Trophoblast cell (in vitro differentiated cells and primary cell): ENCODE measurements around the gene TMEM107.
A peak's percentile ranks its signal among the peaks of the same experiment; 100 is the strongest.

ENCODE experiments used
- DNase-seq, 2 donors: peaks; one replicate each; pipeline ENCODE4 v3.0.0-alpha.2; 2016
- H2AFZ ChIP-seq: 2 replicates; pipeline ENCODE4 v1.6.1; 2013; ENCODE audit warnings: low read length, moderate library complexity, mild to moderate bottlenecking; ENCODE audit not compliant: insufficient read depth, poor library complexity
- H2AK5ac ChIP-seq: 2 replicates; pipeline ENCODE4 v1.6.1; 2013; ENCODE audit warnings: mild to moderate bottlenecking, low read length
- H2BK120ac ChIP-seq: 2 replicates; pipeline ENCODE4 v1.6.1; 2013; ENCODE audit warnings: low read length, mild to moderate bottlenecking, moderate library complexity; ENCODE audit not compliant: insufficient read depth, poor library complexity
- H2BK12ac ChIP-seq: 2 replicates; pipeline ENCODE4 v1.6.1; 2013; ENCODE audit warnings: mild to moderate bottlenecking, low read length, moderate library complexity
- H2BK5ac ChIP-seq: 2 replicates; pipeline ENCODE4 v1.6.1; 2013; ENCODE audit warnings: low read length, low read depth, moderate library complexity, mild to moderate bottlenecking; ENCODE audit not compliant: poor library complexity
- H3K14ac ChIP-seq: 2 replicates; pipeline ENCODE4 v1.6.1; 2013; ENCODE audit warnings: mild to moderate bottlenecking, low read length
- H3K18ac ChIP-seq: 2 replicates; pipeline ENCODE4 v1.6.1; 2013; ENCODE audit warnings: mild to moderate bottlenecking, low read length
- H3K23ac ChIP-seq: 2 replicates; pipeline ENCODE4 v1.6.1; 2013; ENCODE audit warnings: low read length
- H3K27ac ChIP-seq: 2 replicates; pipeline ENCODE4 v1.5.1; 2013; ENCODE audit warnings: low read depth, mild to moderate bottlenecking, inconsistent platforms, low read length, moderate library complexity
- H3K27me3 ChIP-seq: 2 replicates; pipeline ENCODE4 v1.6.1; 2013; ENCODE audit warnings: inconsistent platforms, mild to moderate bottlenecking, low read length, moderate library complexity; ENCODE audit not compliant: insufficient read depth
- H3K36me3 ChIP-seq, 2 experiments: 1 replicate in 1 of 2; 2 replicates in 1 of 2; pipeline ENCODE4 v1.6.1; 2013; ENCODE audit warnings: low read length in 2 of 2, mild to moderate bottlenecking in 2 of 2, moderate library complexity in 1 of 2; ENCODE audit not compliant: insufficient read depth in 2 of 2, control insufficient read depth in 1 of 2
- H3K4ac ChIP-seq: 2 replicates; pipeline ENCODE4 v1.6.1; 2013; ENCODE audit warnings: low read depth, mild to moderate bottlenecking, low read length, moderate library complexity
- H3K4me1 ChIP-seq, 2 experiments: 1 replicate in 1 of 2; 2 replicates in 1 of 2; pipeline ENCODE4 v1.6.1; 2013; ENCODE audit warnings: low read length in 2 of 2, mild to moderate bottlenecking in 2 of 2, moderate library complexity in 1 of 2; ENCODE audit not compliant: insufficient read depth in 2 of 2, control insufficient read depth in 1 of 2
- H3K4me2 ChIP-seq: 2 replicates; pipeline ENCODE4 v1.6.1; 2013; ENCODE audit warnings: inconsistent platforms, mild to moderate bottlenecking, low read length, moderate library complexity
- H3K4me3 ChIP-seq: 2 replicates; pipeline ENCODE4 v1.5.1; 2013; ENCODE audit warnings: mild to moderate bottlenecking, low read depth, low read length, inconsistent platforms
- H3K79me1 ChIP-seq: one replicate; pipeline ENCODE4 v1.6.1; 2013; ENCODE audit warnings: low read length
- H3K79me2 ChIP-seq: 2 replicates; pipeline ENCODE4 v1.6.1; 2013; ENCODE audit warnings: low read length, mild to moderate bottlenecking; ENCODE audit not compliant: control insufficient read depth, insufficient read depth, poor library complexity
- H3K9ac ChIP-seq: 2 replicates; pipeline ENCODE4 v1.6.1; 2013; ENCODE audit warnings: mild to moderate bottlenecking, low read length
- H3K9me3 ChIP-seq: 2 replicates; pipeline ENCODE4 v1.6.1; 2013; ENCODE audit warnings: low read depth, mild to moderate bottlenecking, control low read depth, inconsistent platforms, low read length; ENCODE audit not compliant: insufficient read depth
- H4K12ac ChIP-seq: 2 replicates; pipeline ENCODE4 v1.6.1; 2013; ENCODE audit warnings: low read depth, mild to moderate bottlenecking, low read length, moderate library complexity
- H4K8ac ChIP-seq: 2 replicates; pipeline ENCODE4 v1.6.1; 2013; ENCODE audit warnings: low read depth, mild to moderate bottlenecking, low read length, moderate library complexity
- H4K91ac ChIP-seq: one replicate; pipeline ENCODE4 v1.6.1; 2013; ENCODE audit warnings: low read depth, mild to moderate bottlenecking, low read length, moderate library complexity
- WGBS: extraction: QIAGEN DNeasy Blood & Tissue Kit; methylation state at CpG from one replicate; pipeline ENCODE4 v1.1.7; 2013; ENCODE audit warnings: missing lambda C conversion rate; ENCODE audit not compliant: insufficient read length, insufficient coverage; ENCODE audit errors: extremely low coverage; 5-methylcytosine and 5-hydroxymethylcytosine counted together

TMEM107 gene

GRCh38 chr17:8189711-8190477 lies 13.7 kb upstream of the TMEM107 start, which contains the start of gene BORCS6:
Gene BORCS6, minus strand, starts transcription at chr17:8190180. Its CDS starts 40 bp downstream, at chr17:8190140.
- H3K9me3 ChIP-seq, result no peaks in the 10 kb centered on the region
- WGBS, result no CpG with 5 or more reads among the region's 70 CpGs
- peak within 1 kb of the TSS; percentile 79 for H3K14ac ChIP-seq
- H3K4me3 ChIP-seq, result peak within 1 kb of the TSS; percentile 80
- peak within 1 kb of the TSS; percentile 52 for H2BK5ac ChIP-seq
- peak within 1 kb of the TSS; percentile 82 for H3K4me2 ChIP-seq
- no peak within 1 kb of the TSS for H3K23ac ChIP-seq
- H3K79me2 ChIP-seq, result peaks cover 3% of the 10 kb centered on the region
- H4K91ac ChIP-seq, result peak within 1 kb of the TSS; percentile 81
- H2AK5ac ChIP-seq, result no peak within 1 kb of the TSS
- H3K4me1 ChIP-seq, result peaks cover 20 to 24% of the 10 kb centered on the region in 2 experiments
- H2BK120ac ChIP-seq, result peak within 1 kb of the TSS; percentile 57
- peaks cover 9% of the 10 kb centered on the region for H3K79me1 ChIP-seq
- no peaks in the 10 kb centered on the region for H3K36me3 ChIP-seq
- peak within 1 kb of the TSS; percentile 60 for H3K9ac ChIP-seq
- no peaks in the 10 kb centered on the region for H3K27me3 ChIP-seq
- peak; percentile 95 to 97 for DNase-seq
- H3K4ac ChIP-seq, result peak within 1 kb of the TSS; percentile 37
- H2AFZ ChIP-seq, result peak within 1 kb of the TSS; percentile 91
- peak within 1 kb of the TSS; percentile 79 for H3K27ac ChIP-seq
- peak within 1 kb of the TSS; percentile 83 for H4K8ac ChIP-seq
- H2BK12ac ChIP-seq, result peak within 1 kb of the TSS; percentile 37
- peak within 1 kb of the TSS; percentile 69 for H4K12ac ChIP-seq
- peak within 1 kb of the TSS; percentile 81 for H3K18ac ChIP-seq

DNA sequence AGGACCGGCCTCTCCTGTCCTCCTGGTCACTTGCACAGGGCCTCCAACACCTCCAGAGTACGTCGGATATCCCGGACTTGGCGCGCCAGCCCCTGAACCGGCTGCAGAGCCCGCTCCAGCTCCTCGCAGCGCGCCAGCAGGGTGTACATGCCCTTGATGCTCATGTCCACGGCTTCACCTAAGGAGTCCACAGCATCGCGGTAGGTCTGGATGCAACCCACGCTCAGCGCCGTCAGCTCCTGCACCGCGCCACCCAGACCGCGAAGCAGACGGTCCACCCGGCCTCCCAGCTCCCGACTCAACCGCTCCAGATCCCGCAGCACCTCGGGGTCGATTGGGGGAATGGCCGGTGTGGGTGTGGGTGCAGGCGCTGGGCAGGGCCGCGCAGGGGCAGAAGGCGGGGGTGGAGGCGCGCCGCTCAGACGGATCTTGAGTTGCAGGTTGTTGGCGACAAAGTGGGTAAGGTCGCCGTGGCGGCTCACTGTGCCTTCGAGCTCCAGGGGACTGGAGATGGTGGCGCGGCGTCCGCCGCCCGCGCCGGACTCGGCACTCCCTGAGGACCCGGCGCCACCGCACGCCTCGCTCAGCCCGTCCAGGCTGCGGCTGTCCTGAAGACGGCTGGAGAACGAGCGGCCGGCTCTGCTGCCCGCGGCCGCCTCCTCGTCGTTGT lies 13.0 kb upstream of the TMEM107 start:
- H3K14ac ChIP-seq, result peak overlapping the region; percentile 79
- H3K4me1 ChIP-seq, result peaks cover 20 to 24% of the 10 kb centered on the region in 2 experiments
- H3K36me3 ChIP-seq, result no peaks in the 10 kb centered on the region
- H3K27ac ChIP-seq, result no peak overlapping the region
- H2AFZ ChIP-seq, result peak overlapping the region; percentile 56
- peaks cover 9% of the 10 kb centered on the region for H3K79me1 ChIP-seq
- H3K18ac ChIP-seq, result peak overlapping the region; percentile 81
- peak overlapping the region; percentile 7 for H3K4ac ChIP-seq
- peak overlapping the region; percentile 82 for H3K4me2 ChIP-seq
- peak overlapping the region; percentile 60 for H3K9ac ChIP-seq
- H2BK5ac ChIP-seq, result no peak overlapping the region
- no peak overlapping the region for H2AK5ac ChIP-seq
- no peaks in the 10 kb centered on the region for H3K27me3 ChIP-seq
- peaks cover 3% of the 10 kb centered on the region for H3K79me2 ChIP-seq
- no peak overlapping the region for H3K23ac ChIP-seq
- peak in 1 of 2 donors; percentile 34 for DNase-seq
- no peak overlapping the region for H2BK120ac ChIP-seq
- no peak overlapping the region for H2BK12ac ChIP-seq
- no CpG with 5 or more reads among the region's 67 CpGs for WGBS
- H4K12ac ChIP-seq, result no peak overlapping the region
- no peaks in the 10 kb centered on the region for H3K9me3 ChIP-seq
- H3K4me3 ChIP-seq, result peak overlapping the region; percentile 80
- H4K91ac ChIP-seq, result peak overlapping the region; percentile 65
- H4K8ac ChIP-seq, result peak overlapping the region; percentile 8

GRCh38 chr17:8188263-8188839 lies 12.2 kb upstream of the TMEM107 start:
- Histone ChIP-seq H3K18ac (no peak overlapping the region), H4K8ac (no peak overlapping the region), H3K4me2 (peak overlapping the region; percentile 82), H4K91ac (no peak overlapping the region), H3K36me3 (no peaks in the 10 kb centered on the region), H3K9me3 (peaks cover 2% of the 10 kb centered on the region), H3K4me1 (peaks cover 20 to 24% of the 10 kb centered on the region in 2 experiments), H3K4ac (no peak overlapping the region), H2AK5ac (no peak overlapping the region), H3K4me3 (peak overlapping the region; percentile 21), H3K79me1 (peaks cover 9% of the 10 kb centered on the region), H3K14ac (no peak overlapping the region), H2BK5ac (no peak overlapping the region), H3K27ac (peak overlapping the region; percentile 24), H2AFZ (no peak overlapping the region), H4K12ac (no peak overlapping the region), H3K9ac (no peak overlapping the region), H2BK120ac (no peak overlapping the region), H3K27me3 (no peaks in the 10 kb centered on the region), H3K79me2 (peaks cover 3% of the 10 kb centered on the region), H3K23ac (no peak overlapping the region), H2BK12ac (no peak overlapping the region)
- DNase-seq, result no peak
- WGBS, result no CpG with 5 or more reads among the region's 12 CpGs

DNA sequence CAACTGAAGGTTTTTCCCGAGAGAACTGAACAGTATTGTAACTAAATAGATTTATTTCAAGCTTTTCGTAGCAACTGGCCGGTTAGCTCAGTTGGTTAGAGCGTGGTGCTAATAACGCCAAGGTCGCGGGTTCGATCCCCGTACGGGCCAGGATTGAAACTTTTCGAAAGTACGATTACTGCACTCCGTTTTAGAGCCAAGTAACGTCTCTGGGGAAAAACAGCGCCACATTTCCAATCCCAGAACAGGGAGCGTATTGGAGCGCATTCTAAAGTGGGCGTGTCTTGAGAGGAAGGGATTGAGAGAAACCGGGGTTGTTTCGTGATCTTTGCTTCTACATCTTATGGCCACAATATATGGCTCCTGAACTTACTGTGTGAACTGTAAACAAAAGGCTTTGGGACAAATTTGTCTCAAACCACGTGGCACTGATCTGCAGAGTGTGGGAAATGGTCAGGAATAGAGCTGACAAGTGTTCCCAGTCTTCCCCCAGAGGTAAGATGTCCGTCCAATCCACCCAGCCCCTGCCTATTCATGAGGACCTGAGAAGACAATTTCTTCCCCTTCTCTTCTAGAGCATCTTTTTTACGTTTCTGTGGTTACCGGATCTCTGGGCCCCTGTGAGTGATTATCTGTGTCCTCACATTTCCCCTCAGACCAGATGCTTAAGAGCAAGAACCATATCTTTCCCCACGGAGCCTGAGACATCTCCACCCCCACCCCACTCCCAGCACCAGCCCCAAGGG lies 11.5 kb upstream of the TMEM107 start:
- Histone ChIP-seq H2AFZ (no peak overlapping the region), H3K79me2 (peaks cover 3% of the 10 kb centered on the region), H3K27me3 (no peaks in the 10 kb centered on the region), H3K18ac (no peak overlapping the region), H4K8ac (no peak overlapping the region), H3K4me3 (peak overlapping the region; percentile 71), H2AK5ac (no peak overlapping the region), H2BK5ac (no peak overlapping the region), H2BK12ac (no peak overlapping the region), H3K14ac (no peak overlapping the region), H3K4me1 (peaks cover 20 to 23% of the 10 kb centered on the region in 2 experiments), H4K91ac (no peak overlapping the region), H3K36me3 (no peaks in the 10 kb centered on the region), H3K27ac (peak overlapping the region; percentile 26), H2BK120ac (no peak overlapping the region), H3K9ac (no peak overlapping the region), H3K79me1 (peaks cover 9% of the 10 kb centered on the region), H4K12ac (no peak overlapping the region), H3K23ac (no peak overlapping the region), H3K9me3 (peaks cover 2% of the 10 kb centered on the region), H3K4ac (no peak overlapping the region), H3K4me2 (peak overlapping the region; percentile 82)
- WGBS, result no CpG with 5 or more reads among the region's 25 CpGs
- DNase-seq, result peak; percentile 98 to 100
